KMS-11 (cell line): ENCODE measurements around the gene IL21R.

Source experiments
- H2AFZ ChIP-seq: fragments of 200-600 bp; sonication (generic); 2 replicates; pipeline ENCODE4 v1.6.1; 2016; ENCODE audit warnings: antibody characterized with exemption, mixed run types, low read depth
- H3K27ac ChIP-seq: fragments of 200-600 bp; sonication (generic); 2 replicates; pipeline ENCODE4 v1.6.1; 2016; ENCODE audit warnings: mild to moderate bottlenecking, mixed run types
- H3K27me3 ChIP-seq: fragments of 200-600 bp; sonication (generic); 2 replicates; pipeline ENCODE4 v1.6.1; 2017; ENCODE audit warnings: mild to moderate bottlenecking, low read depth, mixed run types, moderate library complexity; ENCODE audit not compliant: insufficient read depth
- H3K36me3 ChIP-seq: fragments of 200-600 bp; sonication (generic); 2 replicates; pipeline ENCODE4 v1.6.1; 2017; ENCODE audit warnings: mild to moderate bottlenecking, mixed run types; ENCODE audit not compliant: insufficient read depth
- H3K4me1 ChIP-seq: fragments of 200-600 bp; sonication (generic); 2 replicates; pipeline ENCODE4 v1.6.1; 2016; ENCODE audit warnings: mild to moderate bottlenecking, low read depth, mixed run types; ENCODE audit not compliant: poor library complexity, severe bottlenecking
- H3K4me2 ChIP-seq: fragments of 200-600 bp; sonication (generic); 2 replicates; pipeline ENCODE4 v1.7.0; 2016; ENCODE audit warnings: mild to moderate bottlenecking, mixed run types
- H3K4me3 ChIP-seq: fragments of 200-600 bp; sonication (generic); IDR thresholded peaks from 2 replicates; pipeline ENCODE4 v1.6.1; 2017; ENCODE audit warnings: low read depth, low read length, mixed read lengths; ENCODE audit not compliant: insufficient read depth
- H3K79me2 ChIP-seq: fragments of 200-600 bp; sonication (generic); 2 replicates; pipeline ENCODE4 v1.6.1; 2016; ENCODE audit warnings: low read depth, mixed run types; ENCODE audit not compliant: insufficient read depth
- H3K9ac ChIP-seq: fragments of 200-600 bp; sonication (generic); 2 replicates; pipeline ENCODE4 v1.6.1; 2016; ENCODE audit warnings: mild to moderate bottlenecking, mixed run types
- H4K20me1 ChIP-seq: fragments of 200-600 bp; sonication (generic); 2 replicates; pipeline ENCODE4 v1.6.1; 2016; ENCODE audit warnings: mild to moderate bottlenecking, mixed run types; ENCODE audit not compliant: insufficient read depth
- CTCF ChIP-seq: fragments of 200-600 bp; sonication (generic); conservative IDR thresholded peaks from 2 replicates; pipeline ENCODE4 v1.6.1; 2017; ENCODE audit warnings: low read depth, mild to moderate bottlenecking, antibody characterized with exemption, low read length, moderate library complexity, mixed read lengths

The IL21R gene

GRCh38 chr16:27444015-27444414 lies 42.0 kb downstream of the IL21R start:
- Histone ChIP-seq H3K36me3 (peaks cover 12% of the 10 kb centered on the region; the same call in 1 of the 2 replicates), H3K27ac (no peak overlapping the region), H2AFZ (no peak overlapping the region), H3K9ac (no peak overlapping the region), H3K4me3 (no peak overlapping the region), H3K4me2 (no peak overlapping the region), H3K27me3 (no peaks in the 10 kb centered on the region), H3K79me2 (no peaks in the 10 kb centered on the region), H3K4me1 (no peaks in the 10 kb centered on the region), H4K20me1 (no peaks in the 10 kb centered on the region)
- no peak for TF ChIP-seq CTCF

GRCh38 chr16:27444470-27444869 lies 42.5 kb downstream of the IL21R start:
- Histone ChIP-seq H3K9ac (no peak overlapping the region), H3K27me3 (no peaks in the 10 kb centered on the region), H3K4me1 (no peaks in the 10 kb centered on the region), H3K4me3 (no peak overlapping the region), H2AFZ (no peak overlapping the region), H3K36me3 (peaks cover 12% of the 10 kb centered on the region; the same call in 1 of the 2 replicates), H3K4me2 (no peak overlapping the region), H3K79me2 (no peaks in the 10 kb centered on the region), H3K27ac (no peak overlapping the region), H4K20me1 (no peaks in the 10 kb centered on the region)
- TF ChIP-seq CTCF, result no peak

- no peak overlapping the region for H3K4me3 ChIP-seq
- H4K20me1 ChIP-seq, result no peaks in the 10 kb centered on the region
- no peak overlapping the region for H3K9ac ChIP-seq
- H3K79me2 ChIP-seq, result no peaks in the 10 kb centered on the region
- H3K36me3 ChIP-seq, result peaks cover 12% of the 10 kb centered on the region; the same call in 1 of the 2 replicates
- H3K4me2 ChIP-seq, result no peak overlapping the region
- peaks cover 3% of the 10 kb centered on the region for H3K4me1 ChIP-seq
- no peak overlapping the region for H3K27ac ChIP-seq
- no peaks in the 10 kb centered on the region for H3K27me3 ChIP-seq
- TF ChIP-seq CTCF, result no peak
- H2AFZ ChIP-seq, result no peak overlapping the region
Measured at GRCh38 chr16:27445502-27446175, 43.7 kb downstream of the IL21R start.

GRCh38 chr16:27446721-27447120 lies 44.7 kb downstream of the IL21R start:
- Histone ChIP-seq H2AFZ (no peak overlapping the region), H3K27me3 (no peaks in the 10 kb centered on the region), H3K4me1 (peaks cover 8% of the 10 kb centered on the region), H3K9ac (no peak overlapping the region), H3K79me2 (no peaks in the 10 kb centered on the region), H3K4me3 (no peak overlapping the region), H4K20me1 (no peaks in the 10 kb centered on the region), H3K36me3 (peaks cover 12% of the 10 kb centered on the region; the same call in 1 of the 2 replicates), H3K27ac (no peak overlapping the region), H3K4me2 (no peak overlapping the region)
- TF ChIP-seq CTCF, result no peak
